ENCODE results near the gene GATA5.
"Not testable (repeated sequence)": the region's sequence is repeated elsewhere in the genome, so short reads cannot be mapped to it uniquely, and the experiment has no call there.

GATA5 gene

DNA sequence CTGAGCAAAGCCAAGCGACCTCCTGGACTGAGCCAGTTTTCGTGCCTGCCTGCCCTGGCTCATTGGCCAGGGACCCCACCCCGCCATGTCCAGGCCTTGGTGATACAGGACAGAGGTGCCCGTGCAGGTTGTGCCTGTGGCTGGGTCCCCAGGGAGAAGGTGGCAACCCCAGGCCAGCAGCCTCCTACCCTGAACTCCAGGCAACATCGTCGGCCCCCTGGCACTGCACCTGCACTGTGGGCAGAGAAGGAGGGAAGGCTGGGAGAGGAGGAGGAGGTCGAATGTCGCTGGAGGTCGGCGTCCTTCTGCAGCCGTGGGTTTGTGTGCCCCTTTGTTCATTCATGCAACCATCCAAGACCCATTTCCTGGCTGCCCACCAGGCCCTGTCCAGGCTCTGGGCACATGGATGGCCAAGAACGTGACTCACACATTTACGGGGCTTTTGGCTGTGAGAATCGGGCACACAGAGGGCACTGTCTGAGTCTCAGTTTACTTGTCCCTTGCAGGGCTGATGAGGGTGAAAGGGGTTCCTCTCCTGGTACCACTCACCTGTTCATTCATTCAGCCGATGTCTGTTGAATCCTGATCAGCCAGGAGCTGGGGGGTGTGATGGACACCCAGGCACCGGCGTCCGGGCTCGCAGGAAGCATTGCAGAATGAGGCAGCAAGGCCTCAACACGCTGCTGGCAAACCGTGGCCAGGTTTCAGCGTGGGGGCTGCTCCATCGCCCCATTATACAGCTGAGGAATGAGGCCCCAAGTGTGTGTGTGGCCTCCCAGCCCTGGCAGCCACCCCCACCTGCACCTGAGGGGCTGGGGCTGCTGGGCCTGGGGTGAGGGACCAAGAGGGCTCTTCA, 46.1 kb downstream of the GATA5 start:
- FAIRE-seq, result no peak
- TF ChIP-seq POLR2A (IDR thresholded peaks at IDR 0.05; ENCODE audit: low read depth, low read length) (no peak), POLR2AphosphoS5 (IDR thresholded peaks at IDR 0.05; ENCODE audit: low read depth, low read length) (no peak), TAF1 (IDR thresholded peaks at IDR 0.05; ENCODE audit: borderline replicate concordance, low read depth, low read length) (no peak)
- DNase-seq (ENCODE audit: insufficient read length), result no peak

DNA sequence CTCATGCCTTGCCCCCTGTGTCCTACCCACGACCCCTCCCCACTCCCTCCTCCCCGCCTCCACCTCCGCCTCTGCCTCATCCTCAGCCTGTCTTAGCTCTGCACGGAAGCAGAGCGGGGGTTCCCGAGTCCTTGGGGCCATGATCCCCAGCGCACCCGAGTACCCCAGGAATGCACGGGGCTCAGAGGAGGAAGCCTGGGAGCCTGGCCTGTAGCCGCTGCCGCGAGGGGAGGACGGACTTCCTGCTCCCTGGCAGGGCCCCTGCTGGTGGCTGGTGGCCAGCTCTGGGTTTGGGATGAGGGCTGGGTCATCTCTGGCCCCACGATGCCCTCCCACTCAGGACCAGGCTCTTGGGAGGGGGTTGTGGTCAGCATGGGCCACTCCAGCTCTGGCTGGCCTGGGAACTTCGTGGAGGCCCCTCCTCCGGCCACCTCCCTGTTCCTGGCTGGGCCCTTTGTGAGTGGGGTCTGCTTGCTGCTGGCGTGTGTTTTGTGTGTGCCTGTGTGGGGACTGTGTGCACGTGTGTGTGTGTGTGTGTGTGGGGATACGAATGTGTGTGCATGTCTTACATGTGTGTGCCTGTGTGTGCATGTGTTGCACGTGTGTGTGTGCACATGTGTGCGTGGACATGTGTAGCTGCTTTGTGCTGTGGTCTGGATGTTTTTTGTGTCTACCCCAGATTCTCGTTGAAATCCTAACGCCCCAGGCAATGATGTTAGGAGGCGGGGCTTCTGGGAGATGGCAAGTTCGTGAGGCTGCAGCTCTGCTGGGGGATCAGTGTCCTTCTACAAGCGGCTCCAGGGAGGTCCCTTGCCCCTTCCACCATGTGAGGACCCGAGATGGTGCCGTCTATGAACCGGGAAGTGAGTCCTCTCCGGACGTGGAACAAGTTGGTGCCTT, 47.1 kb downstream of the GATA5 start:
- DNase-seq (ENCODE audit: insufficient read length), result no peak
- TF ChIP-seq POLR2AphosphoS5 (IDR thresholded peaks at IDR 0.05; ENCODE audit: low read depth, low read length) (no peak), POLR2A (IDR thresholded peaks at IDR 0.05; ENCODE audit: low read depth, low read length) (no peak), TAF1 (IDR thresholded peaks at IDR 0.05; ENCODE audit: borderline replicate concordance, low read depth, low read length) (no peak)
- FAIRE-seq, result no peak

DNA sequence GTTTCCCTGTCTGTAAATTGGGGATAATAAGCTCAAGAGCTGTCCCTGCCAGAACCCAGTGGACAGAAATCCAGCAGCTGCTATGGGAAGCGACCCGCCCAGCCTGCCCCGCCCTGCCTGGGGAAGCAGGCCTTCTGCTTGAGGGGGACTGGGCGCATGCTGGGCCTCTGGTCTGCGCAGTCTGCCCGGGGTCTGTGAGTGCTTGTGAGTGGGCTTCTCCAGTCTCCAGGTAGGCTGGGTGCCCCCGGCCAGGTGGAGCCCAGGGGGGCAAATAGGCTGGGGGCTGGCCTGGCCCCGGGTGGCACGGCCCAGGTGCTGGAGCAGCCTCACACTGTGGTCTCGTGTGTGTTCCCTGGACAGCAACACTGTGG, 47.8 kb downstream of the GATA5 start:
- FAIRE-seq (no peak), DNase-seq (ENCODE audit: insufficient read length) (no peak)
- TF ChIP-seq POLR2A (IDR thresholded peaks at IDR 0.05; ENCODE audit: low read depth, low read length), result no peak
- TF ChIP-seq TAF1 (IDR thresholded peaks at IDR 0.05; ENCODE audit: borderline replicate concordance, low read depth, low read length), result no peak
- TF ChIP-seq POLR2AphosphoS5 (IDR thresholded peaks at IDR 0.05; ENCODE audit: low read depth, low read length), result no peak

- no peak for DNase-seq (ENCODE audit: insufficient read length)
- no peak for FAIRE-seq
- no peak for TF ChIP-seq TAF1 (IDR thresholded peaks at IDR 0.05; ENCODE audit: borderline replicate concordance, low read depth, low read length)
- no peak for TF ChIP-seq POLR2AphosphoS5 (IDR thresholded peaks at IDR 0.05; ENCODE audit: low read depth, low read length)
- TF ChIP-seq POLR2A (IDR thresholded peaks at IDR 0.05; ENCODE audit: low read depth, low read length), result no peak
These were observed 48.4 kb downstream of the GATA5 start, which contains the start of gene RBBP8NL for GRCh38 chr20:62427172-62428001. TSS of gene RBBP8NL (minus strand) at chr20:62427539. CDS start at chr20:62419647, 7,892 bp downstream.

- FAIRE-seq, result no peak
- no peak for TF ChIP-seq POLR2AphosphoS5 (IDR thresholded peaks at IDR 0.05; ENCODE audit: low read depth, low read length)
- TF ChIP-seq POLR2A (IDR thresholded peaks at IDR 0.05; ENCODE audit: low read depth, low read length), result no peak
- no peak for TF ChIP-seq TAF1 (IDR thresholded peaks at IDR 0.05; ENCODE audit: borderline replicate concordance, low read depth, low read length)
- DNase-seq (ENCODE audit: insufficient read length), result no peak
These were observed 49.1 kb downstream of the GATA5 start for GRCh38 chr20:62426699-62427131.

DNA sequence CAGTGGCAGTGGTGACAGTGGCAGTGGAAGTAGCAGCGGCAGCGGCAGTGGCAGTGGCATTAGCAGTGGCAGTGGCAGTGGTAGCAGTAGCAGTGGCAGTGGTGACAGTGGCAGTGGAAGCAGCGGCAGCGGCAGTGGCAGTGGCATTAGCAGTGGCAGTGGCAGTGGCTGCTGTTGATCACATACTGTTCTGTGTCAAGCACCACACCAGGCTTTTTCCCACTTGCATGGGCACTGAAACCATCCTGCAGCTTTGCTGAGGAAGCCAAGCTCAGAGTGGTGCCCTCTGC, 49.8 kb downstream of the GATA5 start:
- not testable (repeated sequence) for DNase-seq (ENCODE audit: insufficient read length); FAIRE-seq

GRCh38 chr20:62425281-62426058, 50.3 kb downstream of the GATA5 start:
- DNase-seq (ENCODE audit: insufficient read length) (no peak), FAIRE-seq (no peak)
- TF ChIP-seq POLR2A (IDR thresholded peaks at IDR 0.05; ENCODE audit: low read depth, low read length), result no peak
- TF ChIP-seq TAF1 (IDR thresholded peaks at IDR 0.05; ENCODE audit: borderline replicate concordance, low read depth, low read length), result no peak
- no peak for TF ChIP-seq POLR2AphosphoS5 (IDR thresholded peaks at IDR 0.05; ENCODE audit: low read depth, low read length)

- TF ChIP-seq TAF1 (IDR thresholded peaks at IDR 0.05; ENCODE audit: borderline replicate concordance, low read depth, low read length) (no peak), POLR2AphosphoS5 (IDR thresholded peaks at IDR 0.05; ENCODE audit: low read depth, low read length) (no peak), POLR2A (IDR thresholded peaks at IDR 0.05; ENCODE audit: low read depth, low read length) (no peak)
- DNase-seq (ENCODE audit: insufficient read length), result no peak
- FAIRE-seq, result no peak
These were observed 51.3 kb downstream of the GATA5 start for GRCh38 chr20:62424249-62425107.

DNA sequence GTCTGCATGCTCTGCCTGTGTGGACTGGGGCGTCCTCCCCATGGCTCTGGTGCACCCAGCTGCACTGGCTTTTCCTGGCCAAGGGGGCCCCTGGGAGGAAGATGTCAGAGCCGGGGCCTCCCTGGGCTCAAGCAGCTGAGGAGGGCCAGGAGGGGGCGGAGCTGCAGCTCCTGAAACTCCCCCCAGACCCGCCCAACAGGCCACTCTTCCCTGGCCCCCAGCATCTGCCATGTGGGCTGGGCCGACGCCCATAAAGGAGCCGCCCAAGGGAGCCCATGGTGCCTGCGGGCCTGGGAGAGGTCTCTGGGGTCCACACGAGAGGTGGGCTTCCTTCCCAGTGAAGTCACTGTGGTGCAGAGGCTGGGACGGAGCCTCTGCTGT, 52.5 kb downstream of the GATA5 start:
- TF ChIP-seq POLR2AphosphoS5 (IDR thresholded peaks at IDR 0.05; ENCODE audit: low read depth, low read length) (no peak), POLR2A (IDR thresholded peaks at IDR 0.05; ENCODE audit: low read depth, low read length) (no peak), TAF1 (IDR thresholded peaks at IDR 0.05; ENCODE audit: borderline replicate concordance, low read depth, low read length) (no peak)
- no peak for DNase-seq (ENCODE audit: insufficient read length)
- FAIRE-seq, result no peak

Data from GM12892 (cell line).